T-helper 2 cell treated with Interferon-gamma antibody and Interleukin-4, amounts not matched to agents 5 μg/mL and 100 μg/mL, for 36 hours (primary cell): ENCODE data around the gene MSH5.

ENCODE experiments used
- DNase-seq: peaks from one replicate; pipeline ENCODE4 v3.0.0; 2021; ENCODE audit warnings: low spot score
- H3K27ac Mint-ChIP-seq: one replicate; pipeline ENCODE4 v1.8.0; 2021; ENCODE audit warnings: mild to moderate bottlenecking, mixed read lengths
- H3K27me3 Mint-ChIP-seq: one replicate; pipeline ENCODE4 v1.8.0; 2021; ENCODE audit warnings: low read depth, mixed read lengths
- H3K36me3 Mint-ChIP-seq: one replicate; pipeline ENCODE4 v1.8.0; 2021; ENCODE audit warnings: low read depth, mixed read lengths
- H3K4me1 Mint-ChIP-seq: one replicate; pipeline ENCODE4 v1.8.0; 2021; ENCODE audit warnings: low read depth, mixed read lengths
- H3K4me3 Mint-ChIP-seq: one replicate; pipeline ENCODE4 v1.8.0; 2022; ENCODE audit warnings: mild to moderate bottlenecking, moderate library complexity, mixed read lengths
- H3K9me3 Mint-ChIP-seq: one replicate; pipeline ENCODE4 v1.8.0; 2021; ENCODE audit warnings: mixed read lengths

MSH5 gene

DNA sequence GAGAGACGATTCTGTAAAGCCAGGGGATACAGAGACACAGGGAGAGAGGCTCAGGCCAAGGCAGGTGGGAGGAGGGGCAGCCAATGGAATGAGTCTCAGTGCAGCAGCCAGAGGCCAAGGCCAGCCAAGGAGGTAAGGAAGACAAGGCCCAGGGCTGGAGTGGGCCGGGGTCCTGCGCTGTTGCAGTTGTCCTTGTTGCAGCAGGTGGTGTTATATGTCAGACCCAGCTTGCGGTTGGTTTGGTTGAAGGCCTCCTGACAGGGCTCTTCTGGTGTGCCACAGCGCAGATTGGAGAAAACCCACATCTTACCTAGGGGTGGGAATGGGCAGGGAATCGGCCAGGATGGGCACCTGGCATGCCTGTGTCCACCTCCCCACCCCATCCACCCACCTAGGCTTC is 20.8 kb upstream of the MSH5 start:
- H3K27ac Mint-ChIP-seq = no peak overlapping the region
- H3K4me3 Mint-ChIP-seq = no peak overlapping the region
- peaks cover 6% of the 10 kb centered on the region for H3K27me3 Mint-ChIP-seq
- DNase-seq = no peak
- no peaks in the 10 kb centered on the region for H3K9me3 Mint-ChIP-seq
- H3K36me3 Mint-ChIP-seq = no peaks in the 10 kb centered on the region
- H3K4me1 Mint-ChIP-seq = peaks cover 7% of the 10 kb centered on the region

DNA sequence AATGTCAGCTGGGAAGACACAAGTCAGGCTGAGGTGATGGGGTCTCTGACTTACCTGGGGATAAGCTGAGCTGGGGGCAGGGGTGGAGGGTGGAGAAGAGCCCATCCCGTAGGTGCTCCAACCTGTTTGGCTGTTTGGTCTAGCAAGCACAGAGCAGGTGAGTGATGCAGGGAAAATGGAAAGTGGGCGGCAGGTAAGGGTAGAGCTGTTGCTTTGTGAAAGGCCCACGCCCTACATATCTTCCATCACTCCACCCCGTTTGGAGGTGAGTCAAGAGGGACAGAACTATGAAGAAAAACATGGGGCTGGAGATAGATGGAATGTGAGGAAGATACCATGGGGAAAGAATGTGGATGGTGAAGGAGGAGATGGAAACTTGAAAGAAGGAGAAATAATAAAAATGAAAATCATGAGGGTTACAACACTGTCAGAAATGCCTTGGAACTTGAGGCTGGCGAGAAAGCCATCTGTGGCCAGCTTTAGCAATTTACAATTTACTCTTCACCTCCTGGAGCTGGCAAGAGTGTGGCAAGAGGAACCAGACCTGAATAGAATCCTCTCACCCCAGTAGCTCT is 19.5 kb upstream of the MSH5 start:
- Mint-ChIP-seq H3K27me3 (peaks cover 2% of the 10 kb centered on the region), H3K4me1 (peaks cover 8% of the 10 kb centered on the region), H3K27ac (no peak overlapping the region), H3K36me3 (no peaks in the 10 kb centered on the region), H3K4me3 (no peak overlapping the region), H3K9me3 (no peaks in the 10 kb centered on the region)
- DNase-seq = no peak

DNA sequence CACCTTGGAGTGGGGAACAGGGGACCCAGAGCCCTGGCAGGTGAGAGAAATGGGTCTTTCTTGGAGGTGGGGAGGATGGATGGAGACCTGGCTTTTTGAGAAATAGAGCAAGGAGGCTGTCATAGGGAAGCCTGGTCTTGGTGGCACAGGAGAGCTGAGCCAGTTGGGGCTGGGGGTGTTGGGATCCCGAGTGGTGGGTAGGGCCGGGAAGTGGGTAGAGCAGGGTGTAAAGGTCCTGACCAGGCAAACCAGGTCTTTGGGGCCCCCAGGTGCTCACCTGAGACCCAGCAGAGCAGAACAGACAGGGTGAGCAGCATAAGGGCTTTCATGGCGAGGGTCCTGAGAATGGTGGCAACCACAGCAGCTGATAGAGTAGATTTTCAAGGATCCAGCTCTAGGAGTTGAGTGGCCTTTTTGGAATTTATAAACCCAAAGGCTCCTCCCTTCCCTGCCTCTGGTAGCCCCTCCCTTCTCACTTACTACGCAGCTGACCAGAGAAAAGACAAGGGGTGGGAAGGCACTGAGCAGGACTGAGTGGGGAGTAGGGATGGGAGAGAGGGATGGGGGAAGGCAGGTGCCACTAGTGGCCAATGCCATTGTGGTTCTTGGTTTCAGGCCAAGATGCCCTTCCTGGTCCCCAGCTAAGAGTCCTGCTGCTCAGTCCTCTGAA is 18.3 kb upstream of the MSH5 start, which contains the start of gene LY6G6C:
TSS of gene LY6G6C (minus strand) at position 396 of the 670 bp plus-strand sequence. CDS start at position 329, 67 bp downstream.
- Mint-ChIP-seq H3K27me3 (peaks cover 2% of the 10 kb centered on the region), H3K36me3 (peaks cover 8% of the 10 kb centered on the region), H3K9me3 (no peaks in the 10 kb centered on the region), H3K27ac (no peak within 1 kb of the TSS), H3K4me1 (peaks cover 19% of the 10 kb centered on the region), H3K4me3 (no peak within 1 kb of the TSS)
- DNase-seq = no peak

DNA sequence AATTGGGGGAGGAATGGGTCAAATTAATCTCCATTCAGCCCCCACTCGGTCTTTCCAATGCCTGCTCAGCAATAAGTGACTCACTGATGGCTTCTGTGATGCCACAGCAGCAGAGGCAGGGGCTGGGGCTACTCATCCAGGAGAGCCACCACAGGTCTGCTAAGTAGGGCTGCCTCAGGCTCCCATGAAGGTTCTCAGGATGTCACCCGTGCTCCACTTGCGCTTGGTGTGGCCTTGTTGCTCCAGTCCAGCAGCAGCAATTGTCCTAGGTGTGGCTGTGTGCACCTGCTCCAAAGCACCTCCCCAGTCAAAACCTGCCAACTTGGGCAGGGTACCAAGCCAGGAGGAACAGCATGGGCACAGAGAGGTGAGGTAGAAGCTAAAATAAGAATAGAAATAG is 17.6 kb upstream of the MSH5 start:
- H3K4me3 Mint-ChIP-seq = no peak overlapping the region

DNA sequence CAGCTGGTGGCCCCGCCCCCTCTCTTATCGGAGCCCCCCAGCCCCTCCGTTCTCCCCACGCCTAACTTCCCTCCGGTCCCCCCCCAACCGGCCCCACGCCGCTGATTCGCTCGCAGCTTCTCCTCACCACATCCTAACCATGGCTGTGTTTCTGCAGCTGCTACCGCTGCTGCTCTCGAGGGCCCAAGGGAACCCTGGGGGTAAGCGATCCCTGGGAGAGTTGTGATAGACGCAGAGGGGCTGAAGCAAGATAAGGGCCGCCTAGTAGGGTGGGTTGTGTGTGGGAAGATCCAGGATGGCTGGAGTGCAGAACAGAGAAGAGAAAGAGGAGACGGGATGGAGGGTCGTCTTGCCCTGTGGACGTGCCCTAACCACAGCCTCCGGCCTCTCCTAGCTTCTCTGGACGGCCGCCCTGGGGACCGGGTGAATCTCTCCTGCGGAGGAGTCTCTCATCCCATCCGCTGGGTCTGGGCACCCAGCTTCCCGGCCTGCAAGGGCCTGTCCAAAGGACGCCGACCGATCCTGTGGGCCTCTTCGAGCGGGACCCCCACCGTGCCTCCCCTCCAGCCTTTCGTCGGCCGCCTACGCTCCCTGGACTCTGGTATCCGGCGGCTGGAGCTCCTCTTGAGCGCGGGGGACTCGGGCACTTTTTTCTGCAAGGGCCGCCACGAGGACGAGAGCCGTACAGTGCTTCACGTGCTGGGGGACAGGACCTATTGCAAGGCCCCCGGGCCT is 16.4 kb upstream of the MSH5 start, which contains the start of gene MPIG6B:
TSS of gene MPIG6B (plus strand) at position 129 of the 735 bp plus-strand sequence. CDS start at position 140, 11 bp downstream.
- no peaks in the 10 kb centered on the region for H3K9me3 Mint-ChIP-seq
- H3K36me3 Mint-ChIP-seq = peaks cover 18% of the 10 kb centered on the region
- H3K4me3 Mint-ChIP-seq = no peak within 1 kb of the TSS
- H3K27me3 Mint-ChIP-seq = peaks cover 2% of the 10 kb centered on the region
- H3K27ac Mint-ChIP-seq = no peak within 1 kb of the TSS
- H3K4me1 Mint-ChIP-seq = peaks cover 33% of the 10 kb centered on the region
- no peak for DNase-seq

More for the DNA sequence above, 17.6 kb upstream of the MSH5 start:
- DNase-seq = no peak
- Mint-ChIP-seq H3K36me3 (peaks cover 13% of the 10 kb centered on the region), H3K9me3 (no peaks in the 10 kb centered on the region), H3K27ac (no peak overlapping the region), H3K27me3 (peaks cover 2% of the 10 kb centered on the region), H3K4me1 (peaks cover 25% of the 10 kb centered on the region)

DNA sequence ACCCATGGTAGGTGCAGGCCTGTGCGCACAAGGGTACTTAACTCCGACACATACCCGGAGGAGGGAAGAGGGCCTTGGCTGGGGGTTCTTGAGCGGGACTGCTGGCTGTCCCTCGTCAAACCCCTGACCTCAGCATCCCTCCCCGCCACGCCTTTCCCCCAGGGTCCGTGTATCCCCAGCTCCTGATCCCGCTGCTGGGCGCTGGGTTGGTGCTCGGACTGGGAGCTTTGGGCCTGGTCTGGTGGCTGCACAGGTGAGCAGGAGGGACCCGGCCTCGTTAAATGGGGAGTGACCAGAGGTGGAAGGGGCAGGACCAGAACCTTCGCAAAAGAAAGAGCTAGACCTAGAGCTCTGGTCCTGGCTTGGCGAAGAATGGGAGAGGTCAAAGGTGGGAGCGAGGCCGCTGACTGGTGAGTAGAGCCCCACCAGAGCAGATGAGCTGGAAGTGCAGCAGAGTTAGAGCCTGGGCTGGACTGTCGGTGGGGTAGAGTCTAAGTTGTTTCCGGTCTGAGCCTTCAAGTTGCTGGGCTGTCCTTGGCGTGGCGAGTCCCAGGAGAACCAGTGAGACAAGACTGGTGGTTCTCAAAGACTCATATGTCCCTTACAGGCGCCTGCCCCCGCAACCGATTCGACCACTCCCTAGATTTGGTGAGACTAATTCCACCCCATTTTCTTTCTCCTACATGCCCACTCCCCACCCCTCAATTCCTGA is 15.7 kb upstream of the MSH5 start:
- Mint-ChIP-seq H3K9me3 (no peaks in the 10 kb centered on the region), H3K4me1 (peaks cover 34% of the 10 kb centered on the region), H3K27me3 (peaks cover 2% of the 10 kb centered on the region), H3K4me3 (no peak overlapping the region), H3K27ac (no peak overlapping the region), H3K36me3 (peaks cover 20% of the 10 kb centered on the region)
- DNase-seq = no peak

DNA sequence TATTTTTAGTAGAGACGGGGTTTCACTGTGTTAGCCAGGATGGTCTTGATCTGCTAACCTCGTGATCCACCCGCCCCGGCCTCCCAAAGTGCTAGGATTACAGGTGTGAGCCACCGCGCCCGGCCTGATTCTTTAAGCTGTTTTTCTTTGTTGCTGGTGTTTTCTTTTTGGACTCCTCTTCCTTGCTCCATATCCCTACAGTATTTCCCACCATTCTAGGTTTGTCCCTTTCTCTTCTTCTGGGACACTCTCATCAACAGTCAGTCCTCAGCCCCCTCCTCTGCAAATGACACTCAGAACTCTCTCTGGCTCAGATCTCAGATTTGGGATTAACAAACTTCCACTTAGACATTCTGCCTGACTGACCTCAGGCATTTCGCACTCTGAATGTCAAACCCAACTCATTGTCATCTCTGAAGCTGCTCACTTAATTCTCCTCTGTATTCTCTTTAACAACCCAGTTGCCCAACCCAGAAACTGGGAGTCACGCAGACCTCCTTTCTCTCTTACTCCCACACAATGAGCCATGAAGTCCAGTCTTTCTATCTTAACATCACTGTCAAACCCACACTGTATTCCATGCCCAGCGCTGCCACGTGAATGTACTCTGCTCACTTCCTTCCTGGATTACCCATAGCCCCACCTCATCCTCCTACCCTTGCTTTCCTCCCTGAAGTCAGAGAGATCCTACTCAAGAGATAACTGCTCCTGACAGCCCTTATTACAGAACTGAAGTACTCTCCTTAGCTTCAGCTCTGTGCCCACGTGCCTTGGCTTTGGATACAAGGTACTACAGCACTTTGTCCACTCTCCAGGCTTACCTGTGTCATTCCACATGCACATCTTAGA is 14.1 kb upstream of the MSH5 start:
- DNase-seq = peak; percentile 34
- Mint-ChIP-seq H3K27me3 (peaks cover 2% of the 10 kb centered on the region), H3K36me3 (peaks cover 31% of the 10 kb centered on the region), H3K9me3 (no peaks in the 10 kb centered on the region), H3K27ac (peak overlapping the region; percentile 61), H3K4me3 (no peak overlapping the region), H3K4me1 (peaks cover 44% of the 10 kb centered on the region)

DNA sequence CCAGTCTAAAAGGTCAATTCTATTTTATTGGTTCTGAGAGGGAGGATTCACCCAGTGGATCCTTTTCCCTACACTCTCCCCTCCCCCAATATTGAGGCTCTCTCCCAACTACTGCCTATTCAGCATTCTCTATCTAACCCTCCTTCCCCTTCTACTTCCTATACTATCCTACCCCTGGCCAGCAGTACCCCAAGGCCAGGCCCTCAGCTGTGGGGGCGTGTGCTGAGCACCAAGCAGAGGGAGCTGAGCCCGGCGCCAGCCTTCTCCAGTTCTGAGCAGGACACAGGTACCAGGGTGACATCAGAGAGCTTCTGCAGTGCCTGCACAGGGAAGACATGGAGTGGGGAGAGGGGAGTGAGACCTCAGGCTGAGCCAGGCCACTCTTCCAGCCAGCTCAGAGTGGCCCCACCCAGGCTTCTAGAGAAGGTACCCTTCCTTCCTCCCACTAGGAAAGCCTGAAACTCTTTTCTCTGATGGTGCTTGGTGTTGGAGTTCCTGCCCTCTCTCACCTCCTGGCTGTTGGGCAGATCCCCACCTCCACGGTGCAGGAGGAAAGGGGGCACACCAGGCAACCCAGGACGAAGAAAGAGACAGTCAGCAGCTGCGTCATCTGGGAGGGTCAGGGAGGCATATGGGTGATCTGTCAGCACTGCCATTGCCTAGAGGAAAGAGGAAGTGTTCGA is 12.6 kb upstream of the MSH5 start:
- peak overlapping the region; percentile 75 for H3K4me3 Mint-ChIP-seq
- H3K9me3 Mint-ChIP-seq = no peaks in the 10 kb centered on the region
- H3K27me3 Mint-ChIP-seq = no peaks in the 10 kb centered on the region
- no peak for DNase-seq
- H3K4me1 Mint-ChIP-seq = peaks cover 45% of the 10 kb centered on the region
- peaks cover 42% of the 10 kb centered on the region for H3K36me3 Mint-ChIP-seq
- peak overlapping the region; percentile 80 for H3K27ac Mint-ChIP-seq

DNA sequence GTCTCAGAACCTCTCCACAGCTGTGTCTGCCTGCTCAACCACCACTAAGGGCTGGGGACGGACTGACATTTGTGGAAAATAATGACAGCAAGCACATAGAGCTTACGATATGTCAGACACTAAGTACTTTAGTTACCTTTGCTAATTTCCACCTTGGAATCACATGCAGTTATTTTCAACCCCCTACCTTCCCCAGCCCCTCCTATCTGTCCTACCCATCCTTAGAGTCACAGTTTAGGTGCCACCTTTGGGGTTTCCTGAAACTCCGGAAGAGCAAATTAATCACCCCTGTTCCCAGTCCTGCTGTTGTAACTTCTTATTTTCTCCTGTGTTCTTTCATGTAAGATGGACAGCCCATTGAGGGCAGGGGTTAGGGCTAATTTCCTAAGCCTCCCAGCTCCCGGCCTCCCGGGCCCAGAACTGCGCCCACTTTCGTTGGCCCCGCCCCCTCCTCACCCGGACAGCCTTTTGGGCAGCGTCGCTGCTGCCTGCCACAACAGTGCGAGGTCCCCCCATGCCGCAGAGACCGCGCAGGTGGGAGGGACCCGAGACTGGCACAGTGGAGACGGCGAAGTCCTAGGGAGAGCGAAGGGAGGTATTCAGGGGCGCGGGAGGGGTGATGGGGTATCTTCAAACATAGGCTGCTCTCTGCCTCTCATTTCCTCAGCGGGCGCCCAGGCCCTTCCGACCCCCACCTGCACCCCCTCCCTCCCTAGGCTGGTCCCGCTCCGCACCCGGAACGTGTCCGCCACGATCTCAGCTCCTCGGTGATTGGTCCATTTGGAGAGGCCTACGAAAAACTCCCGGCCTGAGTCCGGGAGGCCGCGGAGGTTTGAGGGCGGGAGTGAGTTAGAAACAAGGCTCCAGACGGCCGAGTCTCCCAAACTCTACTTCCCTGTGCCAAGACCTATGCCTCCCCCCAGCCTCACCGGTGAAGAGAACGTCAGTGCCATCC is 11.8 kb upstream of the MSH5 start:
- peaks cover 45% of the 10 kb centered on the region for H3K36me3 Mint-ChIP-seq
- H3K9me3 Mint-ChIP-seq = no peaks in the 10 kb centered on the region
- peaks cover 46% of the 10 kb centered on the region for H3K4me1 Mint-ChIP-seq
- H3K27ac Mint-ChIP-seq = peak overlapping the region; percentile 80
- peak overlapping the region; percentile 94 for H3K4me3 Mint-ChIP-seq
- no peak for DNase-seq
- H3K27me3 Mint-ChIP-seq = no peaks in the 10 kb centered on the region

DNA sequence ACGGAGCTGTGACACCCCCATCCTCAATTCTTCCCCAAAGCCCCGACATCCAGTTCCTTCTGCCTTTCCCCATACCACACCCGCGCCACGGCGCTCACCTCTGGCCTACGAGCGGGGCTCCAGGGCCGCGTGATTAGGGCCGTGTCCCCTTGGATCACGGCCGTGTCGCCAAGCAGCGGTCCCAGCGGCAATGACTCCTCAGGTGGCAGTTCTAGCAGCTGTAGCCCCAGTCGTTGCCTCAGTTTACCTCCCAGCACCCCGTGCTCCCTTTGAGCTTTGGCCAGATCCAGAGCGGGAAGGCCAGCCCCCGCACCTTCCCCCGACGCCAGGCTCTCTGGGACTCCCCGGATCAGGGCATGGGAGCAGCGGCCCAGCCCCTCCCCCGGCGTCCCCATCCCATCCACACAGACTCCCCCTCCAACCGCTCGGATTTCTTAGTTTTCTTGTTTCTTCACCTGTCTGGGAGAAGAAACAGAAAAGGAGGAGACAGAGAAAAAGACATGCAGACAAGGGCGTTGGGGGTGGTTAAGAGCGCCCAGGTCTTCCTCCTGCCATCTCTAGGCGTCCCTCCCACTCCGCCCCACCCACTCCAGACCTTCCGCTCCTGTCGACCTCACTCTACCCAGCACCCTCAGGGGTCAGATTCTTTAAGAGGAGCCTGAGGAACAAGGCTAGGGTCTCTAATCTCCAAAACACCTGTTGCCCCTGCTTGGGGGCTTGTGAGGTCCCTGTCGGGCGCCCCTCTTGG is 10.9 kb upstream of the MSH5 start, which contains the start of gene DDAH2:
TSS of gene DDAH2 (minus strand) at position 533 of the 748 bp plus-strand sequence. CDS start at position 395, 138 bp downstream.
- Mint-ChIP-seq H3K27me3 (no peaks in the 10 kb centered on the region), H3K27ac (peak within 1 kb of the TSS; percentile 86), H3K9me3 (no peaks in the 10 kb centered on the region), H3K36me3 (peaks cover 54% of the 10 kb centered on the region), H3K4me3 (peak within 1 kb of the TSS; percentile 94), H3K4me1 (peaks cover 52% of the 10 kb centered on the region)
- DNase-seq = no peak

DNA sequence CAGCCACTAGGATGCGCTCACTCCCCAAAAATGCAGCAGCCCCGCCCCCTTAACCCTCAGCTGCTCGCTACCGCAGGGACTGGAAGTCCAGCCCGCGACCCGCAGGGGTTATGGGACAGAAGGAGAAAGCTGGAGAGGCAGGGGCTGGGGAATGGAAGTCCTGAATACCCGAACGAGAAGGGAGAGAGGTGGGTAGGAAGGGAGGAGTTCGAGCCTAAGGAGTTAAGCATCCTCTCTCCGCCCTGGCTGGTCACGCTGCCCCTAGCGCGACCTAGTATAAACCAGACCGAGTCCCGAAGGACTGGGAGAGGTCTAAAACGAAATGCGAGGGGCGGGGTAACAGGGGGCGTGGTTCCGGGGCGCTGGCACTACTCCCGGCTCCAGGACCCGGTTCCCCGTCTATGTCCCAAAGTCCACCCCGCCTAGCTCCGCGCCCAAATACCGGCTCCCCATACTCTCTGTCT is 10.3 kb upstream of the MSH5 start:
- DNase-seq = peak; percentile 76
- H3K36me3 Mint-ChIP-seq = peaks cover 59% of the 10 kb centered on the region
- H3K4me3 Mint-ChIP-seq = peak overlapping the region; percentile 94
- H3K9me3 Mint-ChIP-seq = no peaks in the 10 kb centered on the region
- H3K27me3 Mint-ChIP-seq = no peaks in the 10 kb centered on the region
- peak overlapping the region; percentile 86 for H3K27ac Mint-ChIP-seq
- H3K4me1 Mint-ChIP-seq = peaks cover 55% of the 10 kb centered on the region
